Measurements from ENCODE around the gene REXO4. TPM values are rescaled to one million over a fixed set of nuclear protein-coding genes. Genes with fewer than 3 reads are reported as not detected.
"Not testable (repeated sequence)": the region's sequence is repeated elsewhere in the genome, so short reads cannot be mapped to it uniquely, and the experiment has no call there.

REXO4 gene, protein sequence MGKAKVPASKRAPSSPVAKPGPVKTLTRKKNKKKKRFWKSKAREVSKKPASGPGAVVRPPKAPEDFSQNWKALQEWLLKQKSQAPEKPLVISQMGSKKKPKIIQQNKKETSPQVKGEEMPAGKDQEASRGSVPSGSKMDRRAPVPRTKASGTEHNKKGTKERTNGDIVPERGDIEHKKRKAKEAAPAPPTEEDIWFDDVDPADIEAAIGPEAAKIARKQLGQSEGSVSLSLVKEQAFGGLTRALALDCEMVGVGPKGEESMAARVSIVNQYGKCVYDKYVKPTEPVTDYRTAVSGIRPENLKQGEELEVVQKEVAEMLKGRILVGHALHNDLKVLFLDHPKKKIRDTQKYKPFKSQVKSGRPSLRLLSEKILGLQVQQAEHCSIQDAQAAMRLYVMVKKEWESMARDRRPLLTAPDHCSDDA
- total RNA-seq: 13.7 TPM

GRCh38 chr9:133417541-133418461 lies at the start of gene REXO4:
REXO4 (minus strand) TSS chr9:133418010; CDS start chr9:133417844, 166 bp downstream.
- peak; percentile 84 for ATAC-seq

- ATAC-seq: no peak
These were observed 49.3 kb upstream of the REXO4 start for GRCh38 chr9:133467101-133467500.

- no peak for ATAC-seq
These were observed 48.2 kb upstream of the REXO4 start for GRCh38 chr9:133465984-133466383.

GRCh38 chr9:133464638-133465037 lies 46.8 kb upstream of the REXO4 start:
- no peak for ATAC-seq

DNA sequence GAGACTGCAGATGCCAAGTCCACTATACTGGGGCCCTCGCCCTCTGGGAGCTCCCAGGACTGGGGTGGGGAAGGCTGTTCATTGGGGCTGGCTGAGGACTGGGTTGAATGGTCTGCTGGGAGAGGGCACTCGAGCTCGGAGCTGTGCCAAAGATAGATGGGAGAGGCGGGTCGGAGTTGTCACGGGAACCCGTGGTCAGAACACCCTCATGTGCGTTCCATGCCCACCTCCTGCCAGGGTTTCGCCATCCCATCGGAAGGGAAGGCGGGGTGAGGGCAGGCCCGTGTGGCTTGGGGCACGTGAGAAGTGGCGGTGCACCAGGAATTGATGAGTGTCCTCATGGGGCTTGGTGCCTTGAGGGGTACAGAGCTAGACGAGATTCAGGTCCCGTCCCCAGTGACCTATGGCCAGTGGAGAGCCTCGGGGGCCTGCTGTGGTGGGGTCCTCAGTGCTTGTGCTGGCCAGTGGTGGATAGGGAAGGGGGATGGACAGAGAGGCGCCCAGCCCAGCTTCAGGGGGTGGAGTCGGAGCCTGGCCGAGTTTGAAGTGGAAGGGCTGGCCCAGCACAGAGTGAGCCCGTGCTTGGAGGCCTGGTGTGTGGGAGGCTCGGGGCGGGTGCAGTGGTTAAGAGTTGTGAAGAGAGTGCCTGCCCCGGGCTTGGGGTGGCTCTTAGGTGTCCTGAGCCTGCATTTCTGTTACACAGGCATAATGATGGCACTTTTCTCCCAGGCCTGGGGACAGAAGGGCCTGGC lies 46.2 kb upstream of the REXO4 start:
- no peak for ATAC-seq

DNA sequence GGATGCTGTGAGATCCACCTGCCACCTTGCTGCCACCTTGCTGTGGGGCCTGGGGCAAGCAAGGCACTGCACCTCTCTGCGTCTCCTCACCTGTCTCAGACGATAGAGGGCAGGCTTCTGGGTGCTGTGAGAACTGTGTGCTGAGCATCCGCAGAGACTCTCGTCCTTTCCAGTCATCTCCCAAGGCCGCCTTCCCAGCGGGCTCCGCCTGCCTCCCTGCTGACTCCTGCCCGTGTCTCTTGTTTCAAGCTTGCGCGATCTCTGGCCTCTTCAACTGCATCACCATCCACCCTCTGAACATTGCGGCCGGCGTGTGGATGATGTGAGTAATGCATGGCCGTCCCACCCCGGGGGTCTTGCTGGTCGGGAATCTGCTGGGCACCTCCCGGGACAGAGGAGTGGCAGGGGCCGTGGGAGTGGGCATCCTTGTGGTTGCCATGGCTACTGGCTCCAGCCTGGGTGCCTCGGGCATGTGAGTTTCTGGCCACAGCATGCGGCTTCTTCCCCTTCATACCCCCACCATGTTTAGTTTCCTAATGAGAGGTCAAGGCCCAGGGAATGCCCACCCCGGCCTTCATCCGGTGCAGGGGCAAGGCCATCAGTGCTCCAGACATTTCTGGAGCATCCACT lies 45.5 kb upstream of the REXO4 start:
- no peak for ATAC-seq

- no peak for ATAC-seq
These were observed 44.2 kb upstream of the REXO4 start for GRCh38 chr9:133461975-133462374.

DNA sequence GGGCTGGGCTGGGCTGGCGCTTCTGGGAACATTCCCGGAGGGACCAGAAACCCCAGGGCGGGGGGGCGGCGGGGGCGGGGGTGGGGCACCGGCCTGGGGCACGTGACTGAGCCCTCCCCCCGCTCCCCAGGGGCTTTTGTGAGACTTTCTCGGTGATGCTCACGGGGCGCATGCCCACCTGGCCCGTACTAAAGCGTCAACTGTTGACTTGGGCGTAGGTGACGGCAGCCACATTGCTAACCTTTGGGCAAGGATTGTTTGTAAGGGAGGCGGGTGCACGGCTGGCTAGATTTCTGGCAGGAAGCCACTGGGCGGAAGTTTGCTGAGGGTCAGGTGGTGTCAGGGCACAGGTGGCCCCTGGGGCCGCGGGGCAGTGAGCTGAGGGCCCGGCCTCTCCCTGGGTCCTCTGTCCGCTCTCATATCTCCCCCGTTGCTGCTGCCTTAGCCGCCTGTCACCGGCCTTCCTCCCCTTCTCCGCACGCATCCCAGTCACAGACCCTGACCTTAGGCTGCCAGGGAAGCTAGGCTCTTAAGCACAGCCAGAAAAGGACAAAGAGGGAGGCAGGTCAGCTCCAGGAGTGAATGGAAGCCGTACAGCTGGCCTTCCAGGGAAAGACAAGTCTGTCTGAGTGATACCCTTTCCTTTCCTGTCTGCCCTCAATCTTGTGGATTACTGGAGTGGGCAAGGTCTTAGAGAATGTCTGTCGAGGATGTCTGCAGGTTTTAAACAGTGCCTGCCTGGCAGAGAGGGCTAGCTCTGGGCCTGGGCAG lies 42.8 kb upstream of the REXO4 start:
- peak; percentile 10 for ATAC-seq

GRCh38 chr9:133459476-133460404 lies 41.9 kb upstream of the REXO4 start, which contains the start of gene CACFD1:
CACFD1 (plus strand) TSS chr9:133459978; CDS start chr9:133460067, 89 bp downstream.
- peak; percentile 87 for ATAC-seq

DNA sequence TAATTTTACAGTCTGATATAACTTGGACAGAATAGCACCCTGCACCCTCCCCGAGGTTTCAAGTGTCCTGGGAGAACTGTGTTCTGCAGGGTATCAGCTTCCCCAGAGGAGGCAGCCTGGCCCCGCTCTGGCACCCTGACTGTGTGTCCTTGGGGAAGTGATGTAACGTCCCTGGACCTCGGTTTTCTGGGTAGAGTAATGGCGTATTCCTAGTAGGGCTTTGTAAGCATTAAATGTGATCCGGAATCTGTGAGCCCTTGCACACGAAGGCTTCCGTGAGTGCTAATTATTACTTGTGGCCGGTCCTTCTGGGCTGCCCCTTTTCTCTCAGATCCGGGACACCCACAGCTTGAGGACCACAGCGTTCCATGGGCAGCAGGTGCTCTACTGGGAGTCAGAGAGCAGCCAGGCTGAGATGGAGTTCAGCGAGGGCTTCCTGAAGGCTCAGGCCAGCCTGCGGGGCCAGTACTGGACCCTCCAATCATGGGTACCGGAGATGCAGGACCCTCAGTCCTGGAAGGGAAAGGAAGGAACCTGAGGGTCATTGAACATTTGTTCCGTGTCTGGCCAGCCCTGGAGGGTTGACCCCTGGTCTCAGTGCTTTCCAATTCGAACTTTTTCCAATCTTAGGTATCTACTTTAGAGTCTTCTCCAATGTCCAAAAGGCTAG lies 41.0 kb upstream of the REXO4 start:
- no peak for ATAC-seq

GRCh38 chr9:133457748-133458147 lies 39.9 kb upstream of the REXO4 start:
- no peak for ATAC-seq

DNA sequence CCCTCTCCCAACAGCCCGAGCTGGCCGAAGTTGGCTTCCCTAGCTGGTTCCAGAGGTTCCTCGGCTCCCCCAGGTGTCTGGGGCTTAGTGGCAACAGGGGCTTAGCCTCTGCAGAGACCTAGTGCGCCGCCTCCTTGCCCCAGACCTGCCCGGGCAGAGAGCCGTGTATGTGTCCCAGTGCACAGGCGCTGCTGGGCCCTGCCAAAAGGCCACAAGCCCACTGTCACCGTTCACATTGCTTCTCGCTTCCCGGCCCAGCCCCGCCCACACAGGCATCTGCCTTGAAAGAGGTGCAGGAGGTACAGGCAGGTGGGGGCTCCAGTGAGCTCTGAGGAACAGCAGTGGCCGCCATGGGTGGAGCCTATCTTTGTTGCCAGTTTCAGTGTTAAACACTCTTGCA lies 39.4 kb upstream of the REXO4 start:
- ATAC-seq: no peak

DNA sequence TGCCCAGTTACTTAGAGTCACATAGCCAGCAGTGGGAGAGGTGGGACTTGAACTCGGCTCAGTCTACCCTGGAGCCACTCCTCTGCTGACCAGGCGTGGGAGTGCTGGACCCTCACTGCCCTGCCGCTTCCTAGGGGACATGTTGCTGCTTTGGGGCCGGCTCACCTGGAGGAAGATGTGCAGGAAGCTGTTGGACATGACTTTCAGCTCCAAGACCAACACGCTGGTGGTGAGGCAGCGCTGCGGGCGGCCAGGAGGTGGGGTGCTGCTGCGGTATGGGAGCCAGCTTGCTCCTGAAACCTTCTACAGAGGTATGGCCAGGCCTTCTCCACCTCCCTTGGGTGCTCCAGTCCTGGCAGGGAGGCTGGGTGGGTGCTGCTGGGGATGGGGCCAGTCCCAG lies 38.6 kb upstream of the REXO4 start:
- no peak for ATAC-seq

DNA sequence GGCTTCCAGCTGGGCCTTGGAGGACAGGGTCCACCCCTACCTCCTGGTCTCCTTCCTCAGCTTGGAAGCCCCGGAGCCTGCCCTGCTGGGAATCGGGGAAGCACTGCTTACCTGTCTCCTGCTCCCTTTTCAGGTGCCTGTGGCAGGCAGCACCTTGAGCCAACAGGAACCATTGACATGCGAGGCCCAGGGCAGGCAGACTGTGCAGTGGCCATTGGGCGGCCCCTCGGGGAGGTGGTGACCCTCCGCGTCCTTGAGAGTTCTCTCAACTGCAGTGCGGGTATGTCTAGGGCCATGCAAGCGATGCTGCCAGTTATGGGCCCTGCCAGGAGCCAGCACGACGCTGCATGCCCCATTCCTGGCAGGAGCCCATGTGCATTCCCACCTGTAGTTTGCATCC lies 38.1 kb upstream of the REXO4 start:
- no peak for ATAC-seq

DNA sequence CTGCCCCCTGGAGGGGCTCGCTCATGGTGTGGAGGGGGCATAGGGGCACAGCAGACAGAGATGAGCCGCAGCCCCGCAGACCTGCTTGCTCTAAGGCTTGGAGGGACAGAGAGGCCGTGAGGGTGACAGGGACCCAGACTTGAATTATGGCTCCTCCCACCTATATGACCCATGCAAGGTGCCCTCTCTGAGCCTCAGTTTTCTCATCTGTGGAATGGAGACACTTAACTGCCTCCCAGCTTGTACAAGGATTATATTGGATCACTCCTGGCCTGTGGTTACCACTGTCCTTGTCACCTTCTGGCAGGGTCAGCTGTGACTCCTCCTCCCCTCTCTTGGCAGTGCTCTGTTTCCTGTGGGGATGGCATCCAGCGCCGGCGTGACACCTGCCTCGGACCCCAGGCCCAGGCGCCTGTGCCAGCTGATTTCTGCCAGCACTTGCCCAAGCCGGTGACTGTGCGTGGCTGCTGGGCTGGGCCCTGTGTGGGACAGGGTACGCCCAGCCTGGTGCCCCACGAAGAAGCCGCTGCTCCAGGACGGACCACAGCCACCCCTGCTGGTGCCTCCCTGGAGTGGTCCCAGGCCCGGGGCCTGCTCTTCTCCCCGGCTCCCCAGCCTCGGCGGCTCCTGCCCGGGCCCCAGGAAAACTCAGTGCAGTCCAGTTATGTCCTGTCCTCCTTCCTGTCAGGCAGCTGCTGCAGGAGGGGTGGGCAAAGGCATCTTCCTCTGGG lies 37.3 kb upstream of the REXO4 start:
- no peak for ATAC-seq

- no peak for ATAC-seq
These were observed 36.5 kb upstream of the REXO4 start for GRCh38 chr9:133454325-133454724.

GRCh38 chr9:133453651-133454050 lies 35.8 kb upstream of the REXO4 start:
- ATAC-seq: no peak

DNA sequence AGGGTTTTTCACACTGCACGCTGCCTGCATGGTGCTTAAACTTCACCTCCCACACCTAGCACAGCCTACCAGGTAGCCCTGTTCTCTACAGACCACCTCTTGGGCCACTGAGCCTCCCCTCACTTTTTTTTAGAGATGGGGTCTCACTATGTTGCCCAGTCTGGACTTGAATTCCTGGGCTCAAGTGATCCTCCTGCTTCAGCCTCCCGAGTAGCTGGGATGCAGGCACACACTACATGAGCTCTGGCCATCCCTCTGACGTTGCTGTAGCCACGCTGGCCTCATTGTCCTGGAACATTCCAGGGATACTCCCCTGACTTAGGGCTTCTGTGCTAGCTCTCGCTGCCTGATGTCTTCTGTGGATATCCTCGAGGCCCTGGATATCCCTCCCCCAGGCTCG lies 34.8 kb upstream of the REXO4 start:
- no peak for ATAC-seq

- ATAC-seq: not testable (repeated sequence)
These were observed 34.1 kb upstream of the REXO4 start for GRCh38 chr9:133451865-133452264.

Data from esophagus mucosa (tissue), 1 donor.